Esophagus squamous epithelium (tissue), 4 donors: Measurements from ENCODE around the gene LNP1.

Experiments used
- CTCF ChIP-seq, 6 experiments: fragments of 450-650 bp in 4 of 6; fragments of 200-600 bp in 2 of 6; sonication (generic) in 2 of 6; IDR thresholded peaks; one replicate each; pipeline ENCODE4 v1.5.1; 2016 to 2019; ENCODE audit warnings: antibody characterized with exemption in 6 of 6, mild to moderate bottlenecking in 4 of 6, moderate library complexity in 4 of 6
- POLR2A ChIP-seq, 4 donors: fragments of 450-650 bp; IDR thresholded peaks; one replicate each; pipeline ENCODE4 v1.6.1; 2017; ENCODE audit warnings: antibody characterized with exemption in 4 of 4, mild to moderate bottlenecking in 4 of 4, moderate library complexity in 3 of 4

- TF ChIP-seq CTCF (IDR thresholded peaks at IDR 0.05) (no peak), POLR2A (IDR thresholded peaks at IDR 0.05) (no peak)
Measured at GRCh38 chr3:100449214-100449613, 47.9 kb downstream of the LNP1 start.
